NB4 (cell line): Measurements from ENCODE around the gene SEMA5B.

Experiments
- DNase-seq: peaks from one replicate; pipeline ENCODE4 v3.0.0; 2010; ENCODE audit warnings: low read depth
- H3K4me3 ChIP-seq: one replicate; pipeline ENCODE4 v1.5.1; 2011; ENCODE audit warnings: mild to moderate bottlenecking, low read depth, low read length, moderate library complexity
- CTCF ChIP-seq: IDR thresholded peaks from one replicate; pipeline ENCODE4 v1.5.1; 2012; ENCODE audit warnings: low read depth, low read length
- MYC ChIP-seq: IDR thresholded peaks from 2 replicates; pipeline ENCODE4 v1.6.1; 2011; ENCODE audit warnings: low read depth, low read length
- POLR2A ChIP-seq: IDR thresholded peaks from 2 replicates; pipeline ENCODE4 v1.6.1; 2011; ENCODE audit warnings: mild to moderate bottlenecking; ENCODE audit not compliant: insufficient read length; ENCODE audit errors: extremely low read depth
- TF ChIP-seq, protein P1 (sequence below): IDR thresholded peaks from 2 replicates; pipeline ENCODE4 v1.6.1; 2011; ENCODE audit warnings: low read depth, low read length

The SEMA5B gene

GRCh38 chr3:123063034-123063433, 35.5 kb upstream of the SEMA5B start:
- no peak for TF ChIP-seq POLR2A
- TF ChIP-seq, protein P1, sequence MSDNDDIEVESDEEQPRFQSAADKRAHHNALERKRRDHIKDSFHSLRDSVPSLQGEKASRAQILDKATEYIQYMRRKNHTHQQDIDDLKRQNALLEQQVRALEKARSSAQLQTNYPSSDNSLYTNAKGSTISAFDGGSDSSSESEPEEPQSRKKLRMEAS, result no peak
- TF ChIP-seq CTCF, result no peak
- TF ChIP-seq MYC, result no peak
- H3K4me3 ChIP-seq, result no peak overlapping the region
- no peak for DNase-seq

DNA sequence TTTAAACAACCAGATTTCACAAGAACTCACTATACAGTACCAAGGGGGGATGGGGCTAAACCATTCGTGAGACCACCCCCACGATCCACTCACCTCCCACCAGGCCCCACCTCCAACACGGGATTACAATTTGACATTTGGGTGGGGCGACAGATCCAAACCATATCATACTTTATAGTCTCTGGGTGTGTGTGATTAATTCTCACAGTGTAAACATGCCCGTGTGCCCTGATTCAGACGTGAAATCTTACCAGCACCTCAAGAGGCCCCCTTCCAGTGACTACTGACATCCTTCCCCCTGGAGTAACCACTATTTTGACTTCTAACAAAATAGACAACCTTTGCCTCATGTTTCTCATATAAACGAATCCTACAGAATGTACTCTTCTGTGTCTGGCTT, 34.3 kb upstream of the SEMA5B start:
- H3K4me3 ChIP-seq, result no peak overlapping the region
- TF ChIP-seq MYC (no peak), CTCF (no peak), POLR2A (no peak)
- TF ChIP-seq, protein P1, result no peak
- DNase-seq, result no peak

DNA sequence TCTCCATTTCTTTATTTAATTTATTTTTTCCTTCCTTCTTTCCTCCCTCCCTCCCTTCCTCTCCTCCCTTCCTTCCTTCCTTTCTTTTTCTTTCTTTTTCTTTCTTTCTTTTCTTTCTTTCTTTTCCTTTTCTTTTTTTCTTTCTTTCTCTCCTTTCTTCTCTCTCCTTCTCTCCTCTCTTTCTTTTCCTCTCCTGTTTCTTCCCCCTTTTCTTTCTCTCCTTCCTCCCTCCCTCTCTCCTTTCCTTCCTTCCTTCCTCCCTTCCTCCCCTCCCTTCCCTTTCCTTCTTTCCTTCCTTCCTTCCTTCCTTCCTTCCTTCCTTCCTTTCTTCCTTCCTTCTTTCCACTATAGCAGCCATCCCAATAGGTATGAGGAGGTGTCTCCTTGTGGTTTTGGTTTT, 32.5 kb upstream of the SEMA5B start:
- DNase-seq, result no peak
- no peak overlapping the region for H3K4me3 ChIP-seq
- TF ChIP-seq MYC (no peak), CTCF (no peak), POLR2A (no peak)
- TF ChIP-seq, protein P1, result no peak

- no peak overlapping the region for H3K4me3 ChIP-seq
- no peak for DNase-seq
- TF ChIP-seq, protein P1, result no peak
- TF ChIP-seq CTCF (no peak), MYC (no peak), POLR2A (no peak)
Measured at GRCh38 chr3:123058505-123058904, 30.9 kb upstream of the SEMA5B start.

DNA sequence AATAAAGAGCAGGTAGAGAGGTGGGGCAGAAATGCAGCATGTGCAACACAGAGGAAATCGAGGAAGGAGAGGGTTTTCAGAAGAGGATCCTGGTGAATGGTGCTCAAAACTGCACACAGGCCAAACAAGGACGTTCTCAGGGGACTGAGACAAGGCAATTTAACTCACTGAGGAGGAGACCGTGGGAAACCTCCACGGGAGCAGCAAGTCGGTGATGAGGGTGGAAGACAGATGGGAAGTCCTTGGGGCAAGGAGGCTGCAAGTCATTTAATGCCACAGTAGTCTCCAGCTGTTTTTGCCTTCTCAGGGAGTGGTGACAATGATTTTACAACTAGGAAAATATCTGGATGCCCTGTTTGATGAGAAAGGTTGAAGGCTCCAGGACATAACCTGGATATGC, 27.8 kb upstream of the SEMA5B start:
- no peak overlapping the region for H3K4me3 ChIP-seq
- TF ChIP-seq, protein P1, result no peak
- TF ChIP-seq POLR2A (no peak), CTCF (no peak), MYC (no peak)
- no peak for DNase-seq

GRCh38 chr3:123054931-123055330, 27.4 kb upstream of the SEMA5B start:
- no peak for DNase-seq
- no peak overlapping the region for H3K4me3 ChIP-seq
- no peak for TF ChIP-seq MYC
- TF ChIP-seq CTCF, result no peak
- TF ChIP-seq, protein P1, result no peak
- no peak for TF ChIP-seq POLR2A
